GM12865 (cell line): Measurements from ENCODE around the gene DSG3.

ENCODE experiments used
- DNase-seq: peaks from one replicate; pipeline ENCODE4 v3.0.0; 2010; ENCODE audit warnings: low read depth
- H3K4me3 ChIP-seq: 2 replicates; pipeline ENCODE4 v1.5.1; 2011; ENCODE audit warnings: mild to moderate bottlenecking, low read depth, low read length, control low read depth
- CTCF ChIP-seq: IDR thresholded peaks from 2 replicates; pipeline ENCODE4 v1.5.1; 2011; ENCODE audit warnings: low read length, control low read depth, low read depth, inconsistent platforms; ENCODE audit not compliant: insufficient read depth; ENCODE audit errors: missing control alignments

The DSG3 gene

GRCh38 chr18:31441493-31441892 lies 6.0 kb upstream of the DSG3 start:
- no peak for TF ChIP-seq CTCF
- no peak for DNase-seq

GRCh38 chr18:31444142-31444541 lies 3.4 kb upstream of the DSG3 start:
- TF ChIP-seq CTCF, result no peak
- DNase-seq, result no peak
- H3K4me3 ChIP-seq, result no peak overlapping the region

More at GRCh38 chr18:31441493-31441892, 6.0 kb upstream of the DSG3 start:
- H3K4me3 ChIP-seq, result no peak overlapping the region

GRCh38 chr18:31445908-31446307 lies 1.6 kb upstream of the DSG3 start:
- TF ChIP-seq CTCF, result no peak
- no peak for DNase-seq
- no peak overlapping the region for H3K4me3 ChIP-seq

GRCh38 chr18:31446854-31447253 lies 687 bp upstream of the DSG3 start:
- TF ChIP-seq CTCF, result no peak
- H3K4me3 ChIP-seq, result no peak overlapping the region
- DNase-seq, result no peak

GRCh38 chr18:31450409-31450808 lies 2.9 kb downstream of the DSG3 start:
- DNase-seq, result no peak
- no peak for TF ChIP-seq CTCF
- no peak overlapping the region for H3K4me3 ChIP-seq

- DNase-seq, result no peak
- TF ChIP-seq CTCF, result no peak
- no peak overlapping the region for H3K4me3 ChIP-seq
These were observed 4.1 kb downstream of the DSG3 start for GRCh38 chr18:31451625-31452024.

- TF ChIP-seq CTCF, result no peak
- DNase-seq, result no peak
- H3K4me3 ChIP-seq, result no peak overlapping the region
These were observed 6.6 kb downstream of the DSG3 start for GRCh38 chr18:31454066-31454708.
